ENCODE measurements around the gene MACROD1. TPM values are rescaled to one million over a fixed set of nuclear protein-coding genes. Genes with fewer than 3 reads are reported as not detected.

The MACROD1 gene
- total and polyA plus RNA-seq, 2 of the 13 experiments (the other 11 are each of a cell fraction or from before 2014, with no cell fraction given) = 23.1 to 34.5 TPM

- TF ChIP-seq TEF (CRISPR knock-in tag; IDR thresholded peaks at IDR 0.05) (peak; percentile 46; the same call in 1 of the 2 replicates), EEA1 (CRISPR knock-in tag; IDR thresholded peaks at IDR 0.05; ENCODE audit: borderline replicate concordance) (peak; percentile 96), MYC (CRISPR knock-in tag; IDR thresholded peaks at IDR 0.05; ENCODE audit: borderline replicate concordance) (peak; percentile 76; the same call in 1 of the 2 replicates), KDM2A (CRISPR knock-in tag; IDR thresholded peaks at IDR 0.05; ENCODE audit: borderline replicate concordance, low read depth) (peak; percentile 94), ZNF652 (CRISPR knock-in tag; IDR thresholded peaks at IDR 0.05; ENCODE audit: borderline replicate concordance, low read depth) (no peak), ZNF576 (CRISPR knock-in tag; IDR thresholded peaks at IDR 0.05) (0 out of 2 replicates have a peak, but pooled peaks have one; percentile 69), RBM39 (IDR thresholded peaks at IDR 0.05; ENCODE audit: low read depth, low read length, poor library complexity, severe bottlenecking) (peak; percentile 90), ELF1 (CRISPR knock-in tag; IDR thresholded peaks at IDR 0.05) (peak; percentile 99), ZNF790 (CRISPR knock-in tag; IDR thresholded peaks at IDR 0.05; ENCODE audit: borderline replicate concordance) (peak; percentile 63; the same call in 1 of the 2 replicates), GABPA (IDR thresholded peaks at IDR 0.05; ENCODE audit: low read depth, low read length) (peak; percentile 87), GABPA (CRISPR knock-in tag; IDR thresholded peaks at IDR 0.05; ENCODE audit: low read depth) (peak; percentile 96), ZFAT (CRISPR knock-in tag; conservative IDR thresholded peaks at IDR 0.05) (0 out of 2 replicates have a peak, but pooled peaks have one; percentile 57), GMEB1 (CRISPR knock-in tag; IDR thresholded peaks at IDR 0.05; ENCODE audit: borderline replicate concordance) (peak; percentile 65; the same call in 1 of the 2 replicates), ZNF713 (CRISPR knock-in tag; IDR thresholded peaks at IDR 0.05) (no peak), ZNF609 (CRISPR knock-in tag; IDR thresholded peaks at IDR 0.05; ENCODE audit: borderline replicate concordance) (peak; percentile 53; the same call in 1 of the 2 replicates), SIN3B (IDR thresholded peaks at IDR 0.05; ENCODE audit: low read length) (peak; percentile 84; the same call in 1 of the 2 replicates), ZNF761 (CRISPR knock-in tag; conservative IDR thresholded peaks at IDR 0.05) (0 out of 2 replicates have a peak, but pooled peaks have one; percentile 48), ISL2 (CRISPR knock-in tag; IDR thresholded peaks at IDR 0.05) (peak; percentile 89), ZNF552 (CRISPR knock-in tag; IDR thresholded peaks at IDR 0.05; ENCODE audit: borderline replicate concordance) (no peak; the same call in 1 of the 2 replicates)
Measured at GRCh38 chr11:63986156-63986931, 179.6 kb downstream of the MACROD1 start, which contains the start of gene OTUB1 (continued).

All from HepG2 (cell line).